ENCODE results near the gene CCDC157. TPM values are rescaled to one million over a fixed set of nuclear protein-coding genes. Genes with fewer than 3 reads are reported as not detected.

CCDC157 gene
- total RNA-seq, 4 donors from 2014 or later = 1.5 to 2.5 (median 1.6) TPM

DNA sequence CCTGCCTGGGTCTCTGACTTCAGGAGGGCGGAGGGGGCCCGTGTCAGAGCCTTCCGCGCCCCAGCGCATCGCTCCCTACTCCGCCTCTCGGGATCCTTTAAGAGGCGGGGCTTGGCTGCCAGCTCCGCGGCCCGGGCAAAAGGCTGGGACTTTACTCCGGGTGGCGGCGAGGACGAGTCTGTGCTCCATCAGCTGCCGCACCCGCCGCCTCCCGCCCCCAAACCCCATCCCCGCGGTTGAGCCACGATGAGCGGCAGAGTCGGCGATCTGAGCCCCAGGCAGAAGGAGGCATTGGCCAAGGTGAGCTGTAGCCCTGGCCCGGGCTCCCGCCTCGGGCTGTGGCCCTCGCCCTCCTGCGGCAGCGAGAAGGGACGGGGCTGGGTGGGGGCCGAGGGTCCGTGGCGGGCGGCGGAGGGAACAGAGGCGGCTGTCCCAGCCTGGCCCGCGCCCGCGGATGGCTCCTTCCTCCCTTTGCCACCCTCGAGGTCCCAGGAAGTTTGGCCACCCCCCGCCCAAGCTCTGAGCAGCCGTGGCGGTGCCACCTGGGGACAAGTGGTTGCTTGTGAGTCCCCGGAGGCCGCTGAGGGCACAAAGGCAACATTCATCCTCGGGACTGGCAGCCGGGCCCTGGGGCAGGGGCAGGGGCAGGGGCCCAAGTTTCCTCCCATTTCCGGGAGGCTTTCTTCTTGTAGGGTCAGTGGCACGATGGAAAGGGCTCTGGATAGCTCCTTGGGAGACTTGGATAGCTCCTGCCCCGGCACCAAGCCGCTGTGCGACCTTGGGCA lies 40.3 kb downstream of the CCDC157 start, which contains the start of gene SEC14L2:
SEC14L2 (plus strand) TSS at position 148 of the 785 bp plus-strand sequence; CDS start at position 247, 99 bp downstream.
- Histone ChIP-seq H3K27ac (replicated peaks in 1 of 4) (peak within 1 kb of the TSS; percentile 72 to 80 (median 78)), H3K36me3 (no peaks in the 10 kb centered on the region), H3K27me3 (no peaks in the 10 kb centered on the region), H3K4me3 (peak within 1 kb of the TSS; percentile 75 to 90 (median 80)), H3K9me3 (no peaks in the 10 kb centered on the region), H3K4me1 (peaks cover 13 to 41% (median 37%) of the 10 kb centered on the region in 4 donors)
- intact Hi-C loops (cut with DNase I) = no loop called here
- TF ChIP-seq, protein P1, sequence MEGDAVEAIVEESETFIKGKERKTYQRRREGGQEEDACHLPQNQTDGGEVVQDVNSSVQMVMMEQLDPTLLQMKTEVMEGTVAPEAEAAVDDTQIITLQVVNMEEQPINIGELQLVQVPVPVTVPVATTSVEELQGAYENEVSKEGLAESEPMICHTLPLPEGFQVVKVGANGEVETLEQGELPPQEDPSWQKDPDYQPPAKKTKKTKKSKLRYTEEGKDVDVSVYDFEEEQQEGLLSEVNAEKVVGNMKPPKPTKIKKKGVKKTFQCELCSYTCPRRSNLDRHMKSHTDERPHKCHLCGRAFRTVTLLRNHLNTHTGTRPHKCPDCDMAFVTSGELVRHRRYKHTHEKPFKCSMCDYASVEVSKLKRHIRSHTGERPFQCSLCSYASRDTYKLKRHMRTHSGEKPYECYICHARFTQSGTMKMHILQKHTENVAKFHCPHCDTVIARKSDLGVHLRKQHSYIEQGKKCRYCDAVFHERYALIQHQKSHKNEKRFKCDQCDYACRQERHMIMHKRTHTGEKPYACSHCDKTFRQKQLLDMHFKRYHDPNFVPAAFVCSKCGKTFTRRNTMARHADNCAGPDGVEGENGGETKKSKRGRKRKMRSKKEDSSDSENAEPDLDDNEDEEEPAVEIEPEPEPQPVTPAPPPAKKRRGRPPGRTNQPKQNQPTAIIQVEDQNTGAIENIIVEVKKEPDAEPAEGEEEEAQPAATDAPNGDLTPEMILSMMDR (IDR thresholded peaks at IDR 0.05) = no peak
- TF ChIP-seq POLR2AphosphoS5 (IDR thresholded peaks at IDR 0.05) = peak; percentile 62 to 71
- WGBS = 3% methylated on average over 8 of the region's 56 CpGs
- DNase-seq (ENCODE audit: extremely low spot score) = no peak

DNA sequence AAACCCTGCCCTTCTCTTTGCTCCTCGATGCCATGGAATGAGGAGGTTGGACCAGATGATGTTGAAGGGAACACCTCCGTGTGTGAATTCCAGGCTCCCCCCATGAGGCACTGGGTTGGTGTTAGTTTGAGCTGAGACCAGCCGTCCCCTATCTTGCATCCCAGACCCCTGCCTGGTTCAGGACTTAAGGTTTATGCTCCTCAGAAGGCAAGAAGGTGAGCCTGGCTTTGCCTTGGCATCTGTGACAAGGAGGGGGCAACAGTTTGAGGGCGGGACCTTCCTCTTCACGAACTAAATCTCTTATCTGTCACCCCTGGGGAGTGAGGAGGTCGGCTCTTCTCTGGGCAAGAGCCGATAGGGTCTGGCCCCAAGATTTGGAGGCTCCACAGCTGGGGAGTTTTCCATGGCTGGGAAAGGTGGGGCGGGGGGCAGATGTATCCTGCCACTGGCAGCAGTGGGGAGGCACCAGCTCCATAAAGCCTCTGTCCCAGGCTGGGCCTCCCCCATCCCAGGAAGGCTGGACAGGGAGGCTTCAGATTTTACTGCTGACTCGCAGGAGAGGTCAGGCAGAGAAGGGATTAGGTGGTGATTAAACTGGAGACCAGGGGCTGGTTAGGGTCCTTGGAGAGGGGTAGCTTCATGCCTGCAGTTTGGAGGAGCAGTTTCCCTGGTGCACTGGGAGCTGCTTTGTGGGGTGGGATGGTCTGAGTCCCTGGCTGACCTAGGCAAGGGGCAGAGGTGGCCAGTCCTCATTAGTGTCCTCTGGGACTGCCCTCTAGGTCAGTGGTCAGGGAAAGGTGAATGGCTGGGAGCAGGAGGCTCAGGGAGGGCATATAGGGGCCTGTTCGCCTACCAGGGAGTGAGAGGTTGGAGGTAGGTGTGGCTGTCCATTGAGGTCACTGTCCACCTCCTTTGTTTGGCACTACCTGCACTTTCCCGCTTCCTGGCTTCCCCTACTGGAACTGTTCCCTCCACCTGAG lies 41.1 kb downstream of the CCDC157 start:
- Histone ChIP-seq H3K4me1 (peaks cover 13 to 41% (median 38%) of the 10 kb centered on the region in 4 donors), H3K27me3 (no peaks in the 10 kb centered on the region), H3K4me3 (peak overlapping the region; percentile 75 to 90 (median 80)), H3K36me3 (no peaks in the 10 kb centered on the region), H3K9me3 (no peaks in the 10 kb centered on the region), H3K27ac (replicated peaks in 1 of 4) (peak overlapping the region; percentile 72 to 80 (median 78))
- no peak for DNase-seq (ENCODE audit: extremely low spot score)
- 42% methylated on average over 8 of the region's 11 CpGs for WGBS
- TF ChIP-seq, protein P1 (IDR thresholded peaks at IDR 0.05) = no peak
- TF ChIP-seq POLR2AphosphoS5 (IDR thresholded peaks at IDR 0.05) (no peak), EP300 (IDR thresholded peaks at IDR 0.05) (no peak), POLR2A (IDR thresholded peaks at IDR 0.05; ENCODE audit: low read depth) (no peak)
- intact Hi-C loops (cut with DNase I) = no loop called here

DNA sequence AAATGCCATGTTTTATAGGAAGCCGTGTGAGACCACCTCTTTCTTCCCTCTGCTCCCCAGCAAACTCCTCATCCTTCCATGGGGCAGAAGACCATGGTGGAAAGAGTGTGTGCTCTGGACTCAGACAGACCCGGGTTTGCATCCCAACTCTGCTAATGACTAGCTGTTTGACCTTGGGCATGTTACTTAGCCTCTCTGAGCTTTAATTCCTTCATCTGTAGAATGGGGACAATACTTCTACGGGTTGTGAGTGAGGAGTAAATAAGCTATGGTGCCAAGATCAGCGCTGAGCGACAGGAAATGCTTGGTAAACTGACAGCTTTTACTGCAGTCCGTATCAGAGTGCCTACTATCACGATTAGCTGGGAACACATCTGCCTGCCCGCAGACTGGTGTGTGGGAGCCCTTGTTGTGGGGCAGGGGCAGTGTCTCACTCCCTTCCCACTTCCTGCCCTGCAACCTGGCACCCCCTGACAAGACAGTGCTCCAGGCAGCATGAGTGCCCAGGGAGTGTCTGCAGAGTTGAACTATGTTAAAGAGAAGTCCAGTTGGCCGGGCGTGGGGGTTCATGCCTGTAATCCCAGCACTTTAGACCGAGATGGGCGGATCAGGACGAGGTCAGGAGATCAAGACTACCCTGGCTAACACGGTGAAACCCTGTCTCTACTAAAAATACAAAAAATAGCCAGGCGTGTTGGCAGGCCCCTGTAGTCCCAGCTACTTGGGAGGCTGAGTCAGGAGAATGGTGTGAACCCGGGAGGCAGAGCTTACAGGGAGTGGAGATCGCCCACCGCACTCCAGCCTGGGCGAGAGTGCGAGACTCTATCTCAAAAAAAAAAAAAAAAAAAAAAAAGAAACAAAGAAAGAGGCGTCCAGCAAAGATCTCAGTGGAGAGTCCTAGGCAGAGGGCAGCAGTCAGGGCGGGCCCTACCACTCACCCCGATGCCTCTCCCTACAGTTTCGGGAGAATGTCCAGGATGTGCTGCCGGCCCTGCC lies 42.2 kb downstream of the CCDC157 start:
- H3K36me3 ChIP-seq = no peaks in the 10 kb centered on the region
- H3K27ac ChIP-seq (replicated peaks in 1 of 4) = peak overlapping the region in 2 of 4 donors; percentile 72 to 80
- H3K27me3 ChIP-seq = no peaks in the 10 kb centered on the region
- no peaks in the 10 kb centered on the region for H3K9me3 ChIP-seq
- TF ChIP-seq EP300 (IDR thresholded peaks at IDR 0.05) (no peak), POLR2A (IDR thresholded peaks at IDR 0.05; ENCODE audit: low read depth) (no peak), POLR2AphosphoS5 (IDR thresholded peaks at IDR 0.05) (no peak)
- TF ChIP-seq, protein P1 (IDR thresholded peaks at IDR 0.05) = no peak
- DNase-seq (ENCODE audit: extremely low spot score) = no peak
- H3K4me3 ChIP-seq = peak overlapping the region in 2 of 4 donors; percentile 80 to 90
- intact Hi-C loops (cut with DNase I) = no loop called here
- 73% methylated on average over 25 of the region's 25 CpGs for WGBS
- peaks cover 13 to 41% (median 38%) of the 10 kb centered on the region in 4 donors for H3K4me1 ChIP-seq

DNA sequence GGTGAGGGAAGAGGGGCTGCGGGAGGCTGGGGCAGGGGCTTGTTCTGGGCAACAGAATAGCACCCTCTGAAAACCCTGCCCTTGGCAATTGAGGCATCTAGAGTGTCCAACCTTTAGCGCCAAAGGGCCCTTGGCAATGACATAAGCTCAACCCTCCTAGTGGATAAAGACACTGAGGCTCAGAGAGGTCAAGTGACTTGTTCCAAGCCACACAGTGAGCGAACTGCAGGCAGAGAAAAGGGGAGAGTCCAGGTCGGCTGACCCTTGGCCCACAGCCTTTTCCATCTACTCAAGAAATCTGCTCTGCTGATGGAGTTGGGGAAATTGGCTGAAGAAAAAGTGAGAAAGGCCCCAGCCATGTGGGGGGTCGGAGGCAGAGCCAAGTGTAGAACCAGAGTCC lies 42.9 kb downstream of the CCDC157 start:
- Histone ChIP-seq H3K27me3 (no peaks in the 10 kb centered on the region), H3K36me3 (no peaks in the 10 kb centered on the region), H3K27ac (replicated peaks in 1 of 4) (no peak overlapping the region), H3K9me3 (no peaks in the 10 kb centered on the region), H3K4me3 (no peak overlapping the region), H3K4me1 (peaks cover 13 to 41% (median 38%) of the 10 kb centered on the region in 4 donors)
- intact Hi-C loops (cut with DNase I) = no loop called here
- 91% methylated on average over 5 of the region's 5 CpGs for WGBS
- DNase-seq (ENCODE audit: extremely low spot score) = no peak
- no peak for TF ChIP-seq POLR2AphosphoS5 (IDR thresholded peaks at IDR 0.05)
- TF ChIP-seq, protein P1 (IDR thresholded peaks at IDR 0.05) = no peak
